GM18505 (cell line): ENCODE results near the gene ABTB1.

Source experiments
- ATAC-seq: cut with Tn5 transposase; IDR thresholded peaks from one replicate; pipeline ENCODE4 v1.9.1; 2021; ENCODE audit not compliant: unreplicated experiment
- POLR2A ChIP-seq: IDR thresholded peaks from 4 replicates; pipeline ENCODE4 v1.6.1; 2011; ENCODE audit warnings: borderline replicate concordance; ENCODE audit not compliant: insufficient read depth, insufficient read length; ENCODE audit errors: extremely low read depth

The ABTB1 gene

GRCh38 chr3:127715532-127715931, 42.8 kb downstream of the ABTB1 start:
- no peak for ATAC-seq

DNA sequence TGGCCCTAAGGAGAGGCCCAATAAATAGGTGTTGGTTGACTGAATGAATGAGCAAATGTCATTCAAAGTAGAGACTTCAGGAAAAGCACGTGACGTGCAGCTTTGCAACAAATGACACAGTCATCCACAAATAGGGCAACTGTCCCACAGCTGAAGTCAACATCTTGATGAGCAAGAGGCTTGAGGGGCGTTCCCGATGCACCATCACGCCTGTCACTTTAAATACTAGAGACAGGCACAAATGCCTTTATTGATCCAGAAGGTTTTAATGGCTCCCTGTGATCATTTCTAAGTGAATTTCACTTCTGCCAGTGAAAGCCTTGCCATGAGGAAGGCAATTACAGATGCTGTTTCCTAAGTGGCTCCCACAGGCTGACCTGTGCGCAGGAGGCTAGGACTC, 43.6 kb downstream of the ABTB1 start:
- TF ChIP-seq POLR2A, result no peak
- no peak for ATAC-seq

More at GRCh38 chr3:127715532-127715931, 42.8 kb downstream of the ABTB1 start:
- TF ChIP-seq POLR2A, result no peak

DNA sequence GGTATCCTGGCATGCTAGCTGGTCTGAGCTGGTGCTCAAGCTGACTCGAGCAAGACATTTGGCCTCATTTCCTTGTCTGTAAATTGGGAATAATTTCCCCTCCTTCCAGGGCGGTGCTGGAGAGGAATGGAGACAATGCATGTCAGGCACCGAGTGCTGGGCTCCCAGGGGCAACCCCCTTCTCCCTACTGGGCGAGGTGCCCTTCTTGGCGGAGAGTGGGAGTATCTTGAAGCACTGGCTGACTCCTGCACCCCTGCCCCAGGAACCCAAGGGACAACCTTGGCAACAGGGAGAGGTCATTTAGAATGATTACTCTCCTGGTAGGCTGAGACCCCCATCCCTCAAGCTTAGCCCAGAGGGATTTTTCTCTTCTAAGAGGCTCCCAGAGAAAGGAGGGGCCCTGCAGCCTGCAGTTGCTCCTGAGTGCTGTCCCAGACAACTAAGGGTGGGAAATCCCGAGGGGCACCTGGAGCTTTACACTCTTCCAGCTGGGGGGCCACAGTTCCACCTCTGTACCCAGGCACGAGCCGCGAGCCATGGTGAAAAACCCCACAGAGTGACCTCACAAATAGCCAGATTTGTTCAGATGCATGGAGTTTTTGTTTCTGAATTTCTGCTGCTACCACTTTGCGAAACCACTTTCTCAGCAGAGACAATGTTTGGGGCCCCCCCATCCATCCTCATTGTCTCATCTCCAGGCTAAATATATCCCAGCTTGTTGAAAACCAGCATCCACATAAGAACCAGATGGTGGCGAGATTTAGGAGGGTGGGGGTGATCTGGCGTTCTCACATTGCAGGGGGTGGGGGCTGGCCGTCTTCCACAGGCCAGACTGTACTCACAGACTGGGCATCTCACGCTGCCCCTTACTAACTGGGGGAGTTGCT, 44.8 kb downstream of the ABTB1 start:
- ATAC-seq, result no peak
- no peak for TF ChIP-seq POLR2A

- ATAC-seq, result no peak
- TF ChIP-seq POLR2A, result no peak
Observed at GRCh38 chr3:127718245-127718915, 45.6 kb downstream of the ABTB1 start.

DNA sequence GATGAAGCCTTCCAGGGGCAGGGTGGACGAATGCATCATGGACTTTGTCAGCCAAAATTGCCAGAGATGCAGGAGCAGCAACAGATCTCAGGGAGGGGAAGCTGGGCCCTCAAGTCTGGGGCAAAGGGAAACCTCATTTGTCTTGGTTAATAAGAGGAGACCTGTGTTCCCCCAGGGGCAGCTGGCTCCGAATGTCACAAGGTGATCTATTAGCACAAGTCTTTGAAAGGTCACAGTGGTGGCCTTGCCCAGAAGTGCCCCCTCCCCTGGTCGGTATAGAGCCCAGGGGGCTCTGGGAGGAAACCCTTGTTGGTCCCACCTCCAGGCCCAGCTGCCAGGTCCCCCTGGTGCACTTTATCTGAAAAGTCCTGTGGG, 46.2 kb downstream of the ABTB1 start:
- no peak for ATAC-seq
- no peak for TF ChIP-seq POLR2A

DNA sequence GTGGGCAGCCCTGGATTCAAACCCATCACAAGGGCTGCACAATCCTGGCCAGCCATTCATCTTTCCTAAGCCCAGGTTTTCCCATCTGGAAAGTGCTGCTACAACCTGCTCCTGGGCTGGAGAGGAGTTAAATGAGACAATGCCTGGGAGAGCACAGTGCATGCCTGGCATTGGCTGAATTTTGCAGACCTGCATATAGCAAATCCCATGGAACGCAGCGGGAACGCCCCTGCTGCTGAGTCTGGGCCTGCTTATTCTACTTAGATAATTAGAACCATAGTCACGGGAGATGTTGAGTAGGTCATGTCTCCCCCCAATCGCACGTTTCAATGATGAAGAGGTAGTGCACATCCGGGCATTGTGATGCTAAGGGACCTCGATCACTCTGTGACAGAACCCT, 46.6 kb downstream of the ABTB1 start:
- no peak for ATAC-seq
- TF ChIP-seq POLR2A, result no peak

DNA sequence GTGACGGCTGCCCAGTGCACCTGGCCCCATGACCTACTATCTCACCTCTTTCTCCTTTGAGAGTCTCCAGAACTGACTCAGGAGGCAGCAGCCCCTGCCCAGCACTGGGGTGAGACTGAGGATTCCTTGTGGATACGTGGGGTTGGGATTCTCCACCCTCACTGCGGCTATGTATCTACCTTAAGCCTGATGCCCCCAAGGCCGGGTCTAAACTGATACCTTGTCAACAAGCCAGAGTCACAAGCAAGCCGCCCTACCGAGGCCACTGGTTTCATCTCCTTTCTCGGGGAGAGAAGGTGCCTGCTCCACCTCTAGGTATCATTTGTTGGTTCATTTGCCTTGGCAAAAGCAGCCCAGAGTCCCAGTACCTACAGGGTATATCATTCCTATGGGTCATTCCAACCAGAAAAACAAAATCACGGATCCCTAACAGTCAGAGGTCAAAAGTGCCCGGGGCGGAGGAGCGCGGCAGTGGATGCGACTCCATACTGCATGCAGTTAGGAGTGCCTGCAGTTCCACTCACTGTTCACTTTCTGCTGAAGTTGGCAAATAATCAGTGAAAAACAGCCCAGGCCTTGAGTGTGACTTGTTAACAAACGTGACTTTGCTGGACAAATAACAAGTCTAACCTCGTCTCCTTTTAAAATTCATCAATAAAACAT, 47.5 kb downstream of the ABTB1 start:
- no peak for ATAC-seq
- peak; percentile 23 for TF ChIP-seq POLR2A

- no peak for ATAC-seq
- TF ChIP-seq POLR2A, result no peak
Observed at GRCh38 chr3:127720985-127721935, 48.5 kb downstream of the ABTB1 start.

DNA sequence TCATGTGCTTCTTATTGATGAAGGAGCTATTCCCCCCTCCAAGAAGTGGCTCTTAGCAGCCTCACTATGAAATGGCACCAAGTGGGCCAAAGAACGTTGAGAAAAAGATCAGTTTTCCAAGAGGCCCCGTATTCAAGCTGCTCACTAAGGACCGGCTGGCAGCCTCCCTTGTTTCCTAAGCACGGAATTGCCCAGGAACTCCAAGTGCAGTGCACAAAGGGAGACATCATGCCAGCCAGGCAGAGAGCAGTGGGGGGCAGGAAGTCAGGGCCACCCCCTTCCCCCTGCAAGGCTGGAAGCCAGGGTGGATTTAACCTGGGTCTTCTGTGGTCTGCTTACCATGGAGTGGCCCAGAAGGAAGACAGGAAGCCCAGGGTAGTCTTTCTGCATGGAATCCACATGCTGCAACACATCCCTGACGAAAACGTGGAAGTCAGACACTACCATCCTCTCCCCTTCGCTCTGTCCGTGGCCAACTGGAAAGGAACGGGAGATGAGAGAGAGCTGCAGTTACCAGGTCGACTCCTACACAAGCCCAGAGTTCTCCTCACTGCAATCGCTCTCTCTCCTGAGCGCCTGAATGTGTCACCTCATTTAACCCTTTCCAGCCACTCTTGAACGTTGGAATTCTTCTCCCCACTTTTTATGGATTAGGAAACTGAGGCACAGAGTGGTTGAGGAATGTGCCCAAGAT, 49.5 kb downstream of the ABTB1 start:
- no peak for ATAC-seq
- TF ChIP-seq POLR2A, result no peak

DNA sequence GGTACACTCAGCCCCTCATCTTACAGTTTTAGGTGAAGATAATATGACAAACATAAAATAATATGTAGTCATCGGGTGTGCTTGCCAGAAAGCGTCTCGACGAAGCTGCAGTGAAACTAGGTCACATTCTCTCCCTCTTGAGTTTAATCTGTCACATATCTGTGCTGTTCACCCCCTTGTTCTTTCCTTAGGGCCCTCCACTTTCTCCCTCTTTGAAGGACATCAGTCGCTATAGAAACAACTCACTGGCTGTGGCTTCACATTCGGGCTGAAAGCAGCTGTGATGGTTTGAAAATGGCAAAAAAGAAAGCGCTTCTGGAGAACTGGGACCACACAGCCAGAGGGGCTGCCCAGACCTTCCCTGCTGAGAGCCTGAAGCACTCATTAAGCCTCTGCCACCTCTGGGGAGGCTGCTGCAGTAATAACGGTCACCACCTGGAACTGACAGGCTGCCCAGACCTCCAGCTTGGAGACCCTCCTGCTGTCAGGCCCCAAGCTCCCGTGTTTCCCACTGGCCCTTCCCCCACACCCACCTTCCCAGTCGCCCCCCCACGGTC, 50.3 kb downstream of the ABTB1 start:
- no peak for TF ChIP-seq POLR2A
- no peak for ATAC-seq

DNA sequence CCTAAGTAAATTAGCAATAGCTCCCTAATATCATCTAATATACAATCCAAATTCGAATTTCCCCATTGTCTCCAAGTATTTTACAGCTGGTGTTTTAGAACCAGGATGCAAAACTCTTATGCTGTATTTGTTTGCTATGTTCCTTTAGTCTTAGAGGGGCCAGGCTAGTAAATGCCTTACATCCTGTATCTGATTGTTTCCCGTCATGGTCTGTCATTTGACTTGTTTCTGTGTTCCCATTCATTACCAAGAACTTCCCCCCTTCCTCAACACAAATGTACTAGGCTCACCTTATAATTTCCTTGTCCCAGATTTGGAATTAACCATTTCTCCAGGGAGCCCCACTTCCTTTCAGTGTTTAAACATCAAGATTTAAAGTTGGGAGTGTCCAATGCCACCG, 54.1 kb downstream of the ABTB1 start:
- ATAC-seq, result no peak
- TF ChIP-seq POLR2A, result no peak

DNA sequence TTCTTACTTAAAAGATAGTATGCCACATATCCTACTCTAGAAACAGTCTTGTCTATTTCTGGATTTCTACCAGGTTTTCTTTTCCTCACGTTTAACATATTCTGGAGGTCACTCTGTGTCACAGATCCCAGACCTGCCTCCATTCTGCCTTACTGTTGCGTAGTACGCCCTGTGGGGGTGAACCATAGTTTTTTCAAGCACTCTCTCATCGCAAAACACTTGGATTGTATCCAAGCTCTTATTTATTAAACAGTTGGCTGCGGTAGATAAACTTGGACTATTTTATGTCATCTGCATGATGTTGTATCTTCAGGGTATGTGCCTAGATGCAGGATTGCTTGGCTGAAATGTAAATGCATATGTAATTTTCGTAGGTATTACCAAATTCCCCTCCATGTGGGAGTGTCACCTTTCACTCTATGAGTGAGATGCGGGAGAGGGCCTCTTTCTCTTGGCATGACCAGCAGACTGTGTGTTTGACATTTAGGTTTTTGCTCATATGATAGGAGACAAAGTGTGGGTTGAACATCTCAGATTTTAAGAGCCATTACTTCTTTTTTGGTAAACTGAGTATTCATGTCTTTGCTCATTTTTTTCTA, 55.8 kb downstream of the ABTB1 start:
- no peak for TF ChIP-seq POLR2A
- no peak for ATAC-seq

DNA sequence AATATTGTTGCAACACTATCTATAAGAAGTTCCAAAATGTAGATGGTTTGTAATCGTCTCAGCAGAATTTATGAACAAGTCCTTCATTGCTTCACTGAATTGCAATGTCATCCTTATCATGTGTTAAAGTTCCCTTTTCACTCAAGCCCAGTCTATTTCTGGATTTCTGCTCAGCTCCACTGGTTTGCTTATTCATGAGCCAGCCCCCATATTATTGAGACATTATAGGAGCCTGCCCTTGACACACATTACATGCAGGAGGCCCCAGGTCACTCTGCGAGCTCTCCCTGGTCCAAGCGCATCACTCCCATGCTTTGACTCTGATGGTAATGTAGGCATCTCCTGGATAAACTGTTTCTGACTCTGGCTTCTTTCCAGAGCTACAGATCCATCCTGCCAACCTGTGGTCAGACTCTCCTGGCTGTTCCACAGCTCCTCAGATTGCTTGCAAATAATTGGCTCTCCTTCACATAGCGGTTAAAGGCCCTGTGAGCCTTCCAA, 56.9 kb downstream of the ABTB1 start:
- ATAC-seq, result no peak

More for the DNA sequence above, 56.9 kb downstream of the ABTB1 start:
- no peak for TF ChIP-seq POLR2A
